GM12801 (cell line): ENCODE measurements around the gene MYO1E.

Experiments used
- TF ChIP-seq, protein P1 (sequence below): IDR thresholded peaks from one replicate; pipeline ENCODE4 v1.5.1; 2011; ENCODE audit warnings: control low read depth; ENCODE audit not compliant: insufficient read length; ENCODE audit errors: extremely low read depth

Gene MYO1E

DNA sequence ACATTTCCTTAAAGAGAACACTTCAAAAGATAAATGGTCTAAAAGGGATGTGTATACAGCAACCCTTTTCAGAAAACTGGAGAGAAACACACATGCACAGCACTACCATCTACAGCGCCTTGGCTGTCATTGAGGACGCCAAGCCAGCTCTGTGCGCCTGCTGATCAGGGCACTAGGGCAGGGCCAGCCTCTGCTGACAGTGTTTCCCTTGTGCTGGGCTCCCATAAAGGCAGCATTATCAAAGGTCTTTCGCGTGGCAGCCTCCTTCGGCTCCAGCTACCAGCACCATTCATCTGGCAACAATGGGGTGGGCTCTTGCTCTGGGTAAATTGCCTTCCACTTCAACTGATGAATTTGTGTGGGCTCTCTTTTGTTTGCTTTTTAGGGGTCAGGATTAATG is 112.6 kb downstream of the MYO1E start:
- TF ChIP-seq, protein P1, sequence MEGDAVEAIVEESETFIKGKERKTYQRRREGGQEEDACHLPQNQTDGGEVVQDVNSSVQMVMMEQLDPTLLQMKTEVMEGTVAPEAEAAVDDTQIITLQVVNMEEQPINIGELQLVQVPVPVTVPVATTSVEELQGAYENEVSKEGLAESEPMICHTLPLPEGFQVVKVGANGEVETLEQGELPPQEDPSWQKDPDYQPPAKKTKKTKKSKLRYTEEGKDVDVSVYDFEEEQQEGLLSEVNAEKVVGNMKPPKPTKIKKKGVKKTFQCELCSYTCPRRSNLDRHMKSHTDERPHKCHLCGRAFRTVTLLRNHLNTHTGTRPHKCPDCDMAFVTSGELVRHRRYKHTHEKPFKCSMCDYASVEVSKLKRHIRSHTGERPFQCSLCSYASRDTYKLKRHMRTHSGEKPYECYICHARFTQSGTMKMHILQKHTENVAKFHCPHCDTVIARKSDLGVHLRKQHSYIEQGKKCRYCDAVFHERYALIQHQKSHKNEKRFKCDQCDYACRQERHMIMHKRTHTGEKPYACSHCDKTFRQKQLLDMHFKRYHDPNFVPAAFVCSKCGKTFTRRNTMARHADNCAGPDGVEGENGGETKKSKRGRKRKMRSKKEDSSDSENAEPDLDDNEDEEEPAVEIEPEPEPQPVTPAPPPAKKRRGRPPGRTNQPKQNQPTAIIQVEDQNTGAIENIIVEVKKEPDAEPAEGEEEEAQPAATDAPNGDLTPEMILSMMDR: no peak

DNA sequence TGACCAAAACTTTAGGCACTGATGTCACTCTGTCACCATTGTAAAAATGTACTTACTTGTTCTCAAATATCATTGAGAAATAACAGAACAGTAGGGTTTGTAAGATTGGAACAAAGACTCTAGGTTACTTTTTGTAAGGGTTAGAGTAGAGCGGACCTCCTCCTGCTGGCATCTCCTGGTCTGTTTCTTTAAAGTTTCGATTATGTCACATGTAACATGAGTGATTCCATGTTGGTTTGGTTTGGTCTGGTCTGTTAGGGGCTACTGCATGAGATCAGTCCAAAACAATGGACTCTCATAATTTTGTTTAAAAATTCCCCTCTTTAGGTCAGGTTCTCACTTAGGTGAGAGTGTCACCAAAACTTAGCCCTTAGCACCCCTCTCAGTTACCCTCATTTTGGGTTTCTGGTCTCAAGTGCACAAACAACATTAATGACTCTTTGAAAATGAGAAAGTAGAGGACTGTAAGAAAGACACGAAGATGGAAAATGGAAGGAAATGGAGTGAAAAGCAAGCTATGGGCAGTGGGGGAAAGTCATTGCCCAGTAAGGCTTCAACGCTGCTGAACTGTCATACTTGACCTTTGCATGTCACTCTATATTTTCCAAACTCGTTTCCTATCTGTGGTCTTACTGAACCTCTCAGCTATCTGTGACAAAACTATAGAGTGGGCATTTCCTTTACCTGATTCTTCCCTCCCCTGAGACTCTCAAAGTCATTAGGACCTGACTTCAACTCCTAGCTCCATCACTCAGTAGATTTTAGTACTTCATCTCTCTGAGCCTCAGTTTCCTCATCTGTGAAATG is 113.3 kb downstream of the MYO1E start:
- TF ChIP-seq, protein P1: no peak

DNA sequence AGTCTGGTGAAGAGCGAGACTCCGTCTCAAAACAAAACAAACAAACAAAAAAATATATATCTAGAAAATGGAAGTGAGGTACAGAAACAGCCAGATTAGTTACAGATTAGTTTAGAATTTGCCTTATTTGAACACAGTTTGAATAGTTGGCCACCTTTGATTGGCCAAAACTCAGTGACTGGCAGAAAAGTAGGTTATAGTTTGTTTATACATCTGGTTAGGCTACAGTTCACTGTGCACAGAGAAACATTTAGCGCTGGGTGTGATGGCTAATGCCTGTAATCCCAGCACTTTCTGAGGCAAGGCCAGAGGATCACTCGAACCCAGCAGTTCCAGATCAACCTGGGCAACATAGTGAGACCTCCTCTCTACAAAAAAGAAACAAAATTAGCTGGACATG is 114.4 kb downstream of the MYO1E start:
- TF ChIP-seq, protein P1: no peak

DNA sequence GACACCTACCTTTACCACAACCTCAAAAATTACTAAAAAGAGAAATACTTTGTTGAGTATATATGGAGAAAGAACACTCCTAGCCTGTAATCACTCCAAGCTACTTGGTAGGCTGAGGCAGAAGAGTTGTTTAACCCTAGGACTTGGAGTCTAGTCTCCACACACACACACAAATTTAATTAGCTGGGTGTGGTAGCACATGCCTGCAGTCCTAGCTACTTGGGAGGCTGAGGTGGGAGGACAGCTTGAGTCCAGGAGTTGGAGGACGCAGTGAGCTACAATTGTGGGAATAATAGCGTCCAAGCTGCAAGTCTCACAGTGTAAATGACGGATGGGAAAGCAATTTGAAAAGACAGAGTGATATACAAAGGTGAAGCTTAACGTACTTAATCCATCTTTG is 115.5 kb downstream of the MYO1E start:
- TF ChIP-seq, protein P1: no peak

DNA sequence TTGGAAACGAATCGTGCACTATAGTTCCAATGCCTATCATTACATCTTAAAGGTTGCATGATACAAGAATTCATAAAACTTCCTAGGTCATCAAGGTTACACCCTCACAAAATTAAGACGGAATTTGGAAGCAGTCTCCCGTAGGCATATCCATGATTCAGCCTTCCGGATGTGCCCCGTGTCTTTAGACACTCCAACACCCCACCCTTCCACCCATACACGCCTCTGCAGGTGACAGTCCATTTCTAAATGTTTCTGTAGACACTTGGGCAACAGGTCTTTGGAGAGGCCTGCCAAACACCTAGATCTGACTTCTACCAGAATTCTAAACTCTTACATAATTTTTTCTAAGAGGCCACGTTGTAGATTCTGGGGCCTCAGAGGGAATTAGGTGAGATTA is 116.2 kb downstream of the MYO1E start:
- TF ChIP-seq, protein P1: no peak

DNA sequence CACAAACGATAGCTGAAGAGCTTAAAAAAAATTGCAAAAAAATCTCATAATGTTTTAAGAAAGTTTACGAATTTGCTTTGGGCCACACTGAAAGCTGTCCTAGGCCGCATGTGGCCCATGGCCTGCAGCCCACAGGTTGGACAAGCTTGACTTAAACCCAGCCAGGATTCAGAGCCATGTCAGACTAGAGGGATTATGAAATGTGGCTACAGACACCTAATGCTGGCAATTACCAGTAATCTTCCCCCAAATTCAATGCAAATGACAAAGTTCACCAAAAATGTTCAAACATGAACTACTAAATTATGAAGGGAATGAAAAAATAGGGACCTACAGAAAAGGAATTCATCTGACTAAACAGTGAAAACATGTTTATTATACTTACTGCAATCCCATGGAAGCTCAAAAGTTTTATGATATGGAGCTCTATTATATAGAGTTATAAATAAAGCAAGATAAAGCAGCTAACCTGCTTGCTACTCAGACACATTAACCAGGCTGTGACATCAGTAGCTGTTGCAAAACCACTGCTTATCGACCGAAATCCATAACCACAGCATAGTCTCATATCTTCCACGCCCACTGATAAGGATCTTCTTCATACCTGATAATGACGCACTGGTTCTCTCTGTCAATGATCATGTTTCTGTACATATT is 116.9 kb downstream of the MYO1E start:
- TF ChIP-seq, protein P1: no peak

DNA sequence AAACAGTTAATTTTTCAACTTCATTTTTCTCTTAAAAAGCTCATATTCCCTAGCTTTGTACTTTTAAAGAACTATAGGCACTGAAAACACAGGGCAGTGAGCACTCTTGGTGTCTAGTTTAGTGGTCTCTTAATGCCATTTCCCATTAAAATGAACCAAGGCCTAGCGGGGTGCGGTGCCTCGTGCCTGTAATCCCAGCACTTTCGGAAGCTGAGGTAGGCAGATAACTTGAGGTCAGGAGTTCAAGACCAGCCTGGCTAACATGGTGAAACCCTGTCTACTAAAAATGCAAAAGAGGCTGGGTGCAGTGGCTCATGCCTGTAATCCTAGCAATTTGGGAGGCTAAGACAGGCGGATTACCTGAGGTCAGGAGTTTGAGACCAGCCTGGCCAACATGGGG is 120.5 kb downstream of the MYO1E start:
- TF ChIP-seq, protein P1: no peak
